K562 (cell line): ENCODE results near the gene MAP3K19. TPM values are rescaled to one million over a fixed set of nuclear protein-coding genes. Genes with fewer than 3 reads are reported as not detected.
A peak's percentile ranks its signal among the peaks of the same experiment; 100 is the strongest.

Source experiments
- ATAC-seq: fragments of 200-7000 bp; cut with Tn5 transposase; 3 replicates; pipeline ENCODE4 v1.9.1; 2020; ENCODE audit warnings: moderate library complexity
- BruUV-seq: library from RNA; stranded (reverse); fragments of 400-500 nt; replicated peaks from 2 replicates; lab custom pipeline; 2021; lab: Mats Ljungman, UMichigan
- CTCF ChIA-PET: fragments of 300-600 bp; formaldehyde crosslinking; extraction: SDS; loops from one replicate; lab custom pipeline; 2021; ENCODE audit warnings: low intra/inter-chr PET ratio; lab: Yijun Ruan, JAX
- POLR2A ChIA-PET: fragments of 300-600, 350-650 bp; sonication (Branson Sonifier 250); formaldehyde crosslinking; extraction: SDS; loops from one replicate; lab custom pipeline; 2021; ENCODE audit warnings: antibody characterized with exemption, inconsistent platforms; lab: Yijun Ruan, JAX
- DNase-seq, 4 experiments: peaks; one replicate each; pipeline versions ENCODE4 v3.0.0 to v3.0.0-alpha.2; 2011 to 2018; ENCODE audit warnings: low spot score in 3 of 4, mixed read lengths in 3 of 4; ENCODE audit errors: extremely low read depth in 1 of 4
- FAIRE-seq: peaks from 2 replicates; lab custom pipeline; 2011; peaks lifted over from hg19 to GRCh38; lab: Jason Lieb, UNC
- H2AFZ ChIP-seq: 2 replicates; pipeline ENCODE4 v1.6.0; 2011; ENCODE audit warnings: low read depth, low read length, control low read depth, inconsistent platforms
- H3K27ac ChIP-seq: fragments of 200-600 bp; 3 replicates; pipeline ENCODE4 v1.8.0; 2011; ENCODE audit warnings: low read depth, mild to moderate bottlenecking, control low read depth, inconsistent platforms, low read length, moderate library complexity, mixed read lengths; ENCODE audit errors: extremely low read depth
- H3K27me3 ChIP-seq, 2 experiments: fragments of 300-600 bp in 1 of 2; 2 replicates in 1 of 2; 3 replicates in 1 of 2; pipeline versions ENCODE4 v1.6.0 to v1.8.0; 2011; ENCODE audit warnings: inconsistent platforms in 2 of 2, low read length in 2 of 2, mild to moderate bottlenecking in 1 of 2, mixed read lengths in 1 of 2, moderate library complexity in 1 of 2; ENCODE audit not compliant: control insufficient read depth in 2 of 2, insufficient read depth in 2 of 2
- H3K36me3 ChIP-seq: fragments of 300-600 bp; 3 replicates; pipeline ENCODE4 v1.8.0; 2011; ENCODE audit warnings: mild to moderate bottlenecking, low read length, inconsistent platforms; ENCODE audit not compliant: control insufficient read depth, insufficient read depth
- H3K4me1 ChIP-seq, 2 experiments: fragments of 200-600 bp in 1 of 2; replicated peaks in 1 of 2; 2 replicates in 1 of 2; 3 replicates in 1 of 2; pipeline versions ENCODE4 v1.5.1 to v1.8.0; 2011; ENCODE audit warnings: inconsistent platforms in 2 of 2, low read length in 2 of 2, mild to moderate bottlenecking in 1 of 2, mixed read lengths in 1 of 2, moderate library complexity in 1 of 2; ENCODE audit not compliant: control insufficient read depth in 2 of 2, insufficient read depth in 2 of 2
- H3K4me2 ChIP-seq: 2 replicates; pipeline ENCODE4 v1.6.1; 2011; ENCODE audit warnings: low read length, control low read depth, inconsistent platforms, mixed read lengths; ENCODE audit not compliant: insufficient read depth
- H3K4me3 ChIP-seq: fragments of 200-600 bp; sonication (generic), shearing (Covaris generic); 2 replicates; pipeline ENCODE4 v1.5.1; 2016; ENCODE audit warnings: control low read depth, inconsistent platforms
- H3K79me2 ChIP-seq: fragments of 200-600 bp; 3 replicates; pipeline ENCODE4 v1.8.0; 2011; ENCODE audit warnings: low read length, inconsistent platforms; ENCODE audit not compliant: control insufficient read depth, insufficient read depth
- H3K9ac ChIP-seq, 2 experiments: 2 replicates each; pipeline versions ENCODE4 v1.6.0 to v1.6.1; 2011; ENCODE audit warnings: low read depth in 2 of 2, low read length in 2 of 2, control low read depth in 1 of 2, inconsistent platforms in 1 of 2, mild to moderate bottlenecking in 1 of 2, mixed read lengths in 1 of 2; ENCODE audit not compliant: insufficient read depth in 1 of 2
- H3K9me1 ChIP-seq: one replicate; pipeline ENCODE4 v1.6.0; 2011; ENCODE audit warnings: inconsistent platforms, mild to moderate bottlenecking, low read length, moderate library complexity; ENCODE audit not compliant: control insufficient read depth, insufficient read depth
- H3K9me3 ChIP-seq: replicated peaks from 2 replicates; pipeline ENCODE4 v1.5.1; 2011; ENCODE audit warnings: low read depth, low read length, inconsistent platforms; ENCODE audit not compliant: control insufficient read depth, insufficient read depth
- H4K20me1 ChIP-seq: replicated peaks from 2 replicates; pipeline ENCODE4 v1.6.1; 2011; ENCODE audit warnings: low read length, inconsistent platforms, mixed read lengths; ENCODE audit not compliant: control insufficient read depth, insufficient read depth
- ARNT ChIP-seq, 2 experiments: fragments of 450-650 bp; IDR thresholded peaks; 2 replicates each; pipeline ENCODE4 v1.6.1; 2016; ENCODE audit warnings: mild to moderate bottlenecking in 1 of 2
- HEY1 ChIP-seq: fragments of 250-450 bp; sonication (Bioruptor Pico); IDR thresholded peaks from 2 replicates; pipeline ENCODE4 v1.5.0; 2020; ENCODE audit warnings: mild to moderate bottlenecking, moderate library complexity, borderline replicate concordance
- ILK ChIP-seq: fragments of 450-650 bp; IDR thresholded peaks from 2 replicates; pipeline ENCODE4 v1.6.1; 2016; ENCODE audit warnings: missing genetic modification characterization, low read depth, mild to moderate bottlenecking, missing compliant biosample characterization, moderate library complexity, borderline replicate concordance
- MAFG ChIP-seq: fragments of 450-650 bp; conservative IDR thresholded peaks from 2 replicates; pipeline ENCODE4 v1.6.1; 2016; ENCODE audit warnings: missing genetic modification characterization, missing compliant biosample characterization
- MAFK ChIP-seq: IDR thresholded peaks from 2 replicates; pipeline ENCODE4 v1.6.1; 2011; ENCODE audit warnings: low read length, improper control_type of control experiment
- NR2F6 ChIP-seq: fragments of 450-650 bp; formaldehyde crosslinking; IDR thresholded peaks from 2 replicates; pipeline ENCODE4 v1.4.0; 2020; ENCODE audit warnings: mild to moderate bottlenecking
- RNF219 ChIP-seq: fragments of 250-450 bp; sonication (Bioruptor Pico); IDR thresholded peaks from 2 replicates; pipeline ENCODE4 v1.5.0; 2022; ENCODE audit warnings: mild to moderate bottlenecking
- SRSF7 ChIP-seq: fragments of 200-400 bp; formaldehyde crosslinking; optimal IDR thresholded peaks from 2 replicates; pipeline ENCODE3; 2017; ENCODE audit warnings: mild to moderate bottlenecking, low read depth, low read length
- TARDBP ChIP-seq: fragments of 450-650 bp; IDR thresholded peaks from 2 replicates; pipeline ENCODE4 v1.6.1; 2016
- TCF7 ChIP-seq: sonication (generic); IDR thresholded peaks from 2 replicates; pipeline ENCODE4 v1.6.1; 2016; ENCODE audit warnings: antibody characterized with exemption, borderline replicate concordance
- ZFPM2 ChIP-seq: fragments of 250-450 bp; sonication (Bioruptor Pico); IDR thresholded peaks from 2 replicates; pipeline ENCODE4 v1.5.1; 2022; ENCODE audit warnings: mild to moderate bottlenecking
- ZNF830 ChIP-seq: fragments of 250-450 bp; sonication (Bioruptor Pico); IDR thresholded peaks from 2 replicates; pipeline ENCODE4 v1.5.0; 2021; ENCODE audit warnings: mild to moderate bottlenecking
- ZSCAN32 ChIP-seq: fragments of 450-650 bp; formaldehyde crosslinking; IDR thresholded peaks from 2 replicates; pipeline ENCODE4 v1.4.0; 2020; ENCODE audit warnings: mild to moderate bottlenecking, moderate library complexity
- WGBS: fragments of 100-300 bp; shearing (Covaris generic); methylation state at CpG from one replicate; pipeline ENCODE4 v1.1.6; 2016; ENCODE audit warnings: low coverage, mixed read lengths; ENCODE audit not compliant: insufficient coverage; ENCODE audit errors: missing lambda C conversion rate; 5-methylcytosine and 5-hydroxymethylcytosine counted together
- in situ Hi-C: fragments of 300-500 bp; cut with MboI; formaldehyde crosslinking; loops from 4 replicates; pipeline ENCODE4 v1.15.0; 2018; ENCODE audit warnings: inconsistent platforms, mixed read lengths
- intact Hi-C: fragments of 100-400 bp; cut with micrococcal nuclease; formaldehyde crosslinking; loops from 2 replicates; pipeline ENCODE4 v1.14.2; 2022
- polyA plus RNA-seq, 8 experiments: library from polyadenylated mRNA; depleted of rRNA in 4 of 8; stranded (reverse) in 5 of 8; unstranded in 3 of 8; fragments of >200 nt; fragmentation: Nextera tagmentation in 2 of 8; fragmentation: Illumina TruSeq in 1 of 8; extraction: Ambion mirVana in 2 of 8; extraction: Trizol in 1 of 8; gene quantifications; 2 replicates each; pipeline versions ENCODE4 v1.2.1 to v1.2.3, GENCODE V29; 2011 to 2014; ENCODE audit warnings: inconsistent platforms in 1 of 8, missing spikeins in 1 of 8
- total RNA-seq, 7 experiments: library from RNA; depleted of rRNA in 6 of 7; stranded (reverse); fragments of >200 nt in 6 of 7; fragmentation: Illumina TruSeq in 2 of 7; extraction: Trizol in 2 of 7; gene quantifications; 2 replicates each; pipeline versions ENCODE4 v1.2.1 to v1.2.3, GENCODE V29; 2011 to 2021; ENCODE audit warnings: low replicate concordance in 1 of 7
- TF ChIP-seq, protein P1 (sequence below): fragments of 250-450 bp; sonication (Bioruptor Pico); IDR thresholded peaks from 2 replicates; pipeline ENCODE4 v1.8.0; 2021; ENCODE audit warnings: moderate library complexity, mild to moderate bottlenecking, inconsistent platforms
- TF ChIP-seq, protein P2 (sequence below), 2 experiments: fragments of 450-650 bp; conservative IDR thresholded peaks; 2 replicates each; pipeline ENCODE4 v1.6.1; 2017; ENCODE audit warnings: mild to moderate bottlenecking in 2 of 2, moderate library complexity in 2 of 2
- TF ChIP-seq, protein P3 (sequence below), 2 experiments: IDR thresholded peaks; 2 replicates each; pipeline ENCODE4 v1.6.1; 2011; ENCODE audit warnings: borderline replicate concordance in 1 of 2, control low read depth in 1 of 2, low read depth in 1 of 2, low read length in 1 of 2, mild to moderate bottlenecking in 1 of 2, mixed read lengths in 1 of 2, moderate library complexity in 1 of 2; ENCODE audit not compliant: insufficient read depth in 1 of 2, insufficient read length in 1 of 2, poor library complexity in 1 of 2, severe bottlenecking in 1 of 2; ENCODE audit errors: extremely low read depth in 1 of 2
- TF ChIP-seq, protein P4 (sequence below): fragments of 450-650 bp; IDR thresholded peaks from 2 replicates; pipeline ENCODE4 v1.6.1; 2017; ENCODE audit warnings: mild to moderate bottlenecking, moderate library complexity

The MAP3K19 gene
- total and polyA plus RNA-seq, 9 of the 15 experiments (the other 6 are each of a cell fraction or from before 2014, with no cell fraction given), result 0.29 TPM; not detected in 8

DNA sequence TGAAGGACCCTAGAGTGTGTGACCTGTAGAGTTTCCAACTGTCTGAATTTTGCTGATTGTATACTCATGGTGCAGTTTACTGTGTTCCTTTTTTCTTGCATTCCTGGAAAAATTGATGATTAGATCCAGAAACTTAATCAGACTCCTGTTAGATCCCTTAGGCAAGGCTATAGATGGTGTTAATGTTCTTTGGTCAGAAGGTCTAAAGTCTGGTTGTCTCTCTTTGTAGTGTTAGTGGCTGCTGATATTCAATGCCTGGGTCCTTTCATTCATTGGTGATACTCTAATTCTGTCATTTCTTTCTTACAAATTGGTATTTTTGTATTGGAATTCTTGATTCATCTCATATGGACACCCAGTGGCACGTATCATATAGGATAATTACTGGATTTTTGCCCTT lies 122.3 kb downstream of the MAP3K19 start:
- 82% methylated on average over 1 of the region's 1 CpG for WGBS
- TF ChIP-seq ZNF830 (CRISPR knock-in tag), result no peak
- TF ChIP-seq ARNT (IDR thresholded peaks at IDR 0.05), result no peak
- TF ChIP-seq, protein P1, sequence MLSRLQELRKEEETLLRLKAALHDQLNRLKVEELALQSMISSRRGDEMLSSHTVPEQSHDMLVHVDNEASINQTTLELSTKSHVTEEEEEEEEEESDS (CRISPR knock-in tag), result no peak
- TF ChIP-seq, protein P2, sequence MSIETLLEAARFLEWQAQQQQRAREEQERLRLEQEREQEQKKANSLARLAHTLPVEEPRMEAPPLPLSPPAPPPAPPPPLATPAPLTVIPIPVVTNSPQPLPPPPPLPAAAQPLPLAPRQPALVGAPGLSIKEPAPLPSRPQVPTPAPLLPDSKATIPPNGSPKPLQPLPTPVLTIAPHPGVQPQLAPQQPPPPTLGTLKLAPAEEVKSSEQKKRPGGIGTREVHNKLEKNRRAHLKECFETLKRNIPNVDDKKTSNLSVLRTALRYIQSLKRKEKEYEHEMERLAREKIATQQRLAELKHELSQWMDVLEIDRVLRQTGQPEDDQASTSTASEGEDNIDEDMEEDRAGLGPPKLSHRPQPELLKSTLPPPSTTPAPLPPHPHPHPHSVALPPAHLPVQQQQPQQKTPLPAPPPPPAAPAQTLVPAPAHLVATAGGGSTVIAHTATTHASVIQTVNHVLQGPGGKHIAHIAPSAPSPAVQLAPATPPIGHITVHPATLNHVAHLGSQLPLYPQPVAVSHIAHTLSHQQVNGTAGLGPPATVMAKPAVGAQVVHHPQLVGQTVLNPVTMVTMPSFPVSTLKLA (conservative IDR thresholded peaks at IDR 0.05), result no peak
- TF ChIP-seq RNF219 (CRISPR knock-in tag), result no peak
- no peak for TF ChIP-seq ZFPM2 (CRISPR knock-in tag)
- TF ChIP-seq TCF7, result no peak
- no peak for TF ChIP-seq SRSF7
- TF ChIP-seq, protein P3, sequence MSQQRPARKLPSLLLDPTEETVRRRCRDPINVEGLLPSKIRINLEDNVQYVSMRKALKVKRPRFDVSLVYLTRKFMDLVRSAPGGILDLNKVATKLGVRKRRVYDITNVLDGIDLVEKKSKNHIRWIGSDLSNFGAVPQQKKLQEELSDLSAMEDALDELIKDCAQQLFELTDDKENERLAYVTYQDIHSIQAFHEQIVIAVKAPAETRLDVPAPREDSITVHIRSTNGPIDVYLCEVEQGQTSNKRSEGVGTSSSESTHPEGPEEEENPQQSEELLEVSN (IDR thresholded peaks at IDR 0.05; ENCODE audit: borderline replicate concordance in 1 of 2, extremely low read depth in 1 of 2, insufficient read depth in 1 of 2, insufficient read length in 1 of 2, low read depth in 1 of 2, low read length in 1 of 2, poor library complexity in 1 of 2, severe bottlenecking in 1 of 2), result no peak
- TF ChIP-seq HEY1, result no peak
- TF ChIP-seq MAFG (tag), result no peak
- TF ChIP-seq, protein P4, sequence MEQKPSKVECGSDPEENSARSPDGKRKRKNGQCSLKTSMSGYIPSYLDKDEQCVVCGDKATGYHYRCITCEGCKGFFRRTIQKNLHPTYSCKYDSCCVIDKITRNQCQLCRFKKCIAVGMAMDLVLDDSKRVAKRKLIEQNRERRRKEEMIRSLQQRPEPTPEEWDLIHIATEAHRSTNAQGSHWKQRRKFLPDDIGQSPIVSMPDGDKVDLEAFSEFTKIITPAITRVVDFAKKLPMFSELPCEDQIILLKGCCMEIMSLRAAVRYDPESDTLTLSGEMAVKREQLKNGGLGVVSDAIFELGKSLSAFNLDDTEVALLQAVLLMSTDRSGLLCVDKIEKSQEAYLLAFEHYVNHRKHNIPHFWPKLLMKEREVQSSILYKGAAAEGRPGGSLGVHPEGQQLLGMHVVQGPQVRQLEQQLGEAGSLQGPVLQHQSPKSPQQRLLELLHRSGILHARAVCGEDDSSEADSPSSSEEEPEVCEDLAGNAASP, result no peak
- no peak for TF ChIP-seq TARDBP
- TF ChIP-seq NR2F6 (CRISPR knock-in tag), result no peak
- TF ChIP-seq MAFK, result no peak
- TF ChIP-seq ZSCAN32 (CRISPR knock-in tag), result no peak
- TF ChIP-seq ILK (tag), result no peak

More for the DNA sequence above, 122.3 kb downstream of the MAP3K19 start:
- ChIA-PET POLR2A (no interaction called here), CTCF (no interaction called here)
- ATAC-seq (peak; percentile 8; the same call in 1 of the 3 replicates), DNase-seq (no peak), FAIRE-seq (no peak)
- intact Hi-C loops (no loop called here), in situ Hi-C loops (no loop called here)
- H3K9me3 ChIP-seq, result no peaks in the 10 kb centered on the region
- no peak overlapping the region for H3K4me3 ChIP-seq
- H2AFZ ChIP-seq, result no peak overlapping the region
- H3K27me3 ChIP-seq, result no peaks in the 10 kb centered on the region
- H3K4me1 ChIP-seq, result peaks cover 0 to 10% of the 10 kb centered on the region in 2 experiments; a peak in 4 of 5 replicates
- H3K4me2 ChIP-seq, result no peak overlapping the region
- BruUV-seq, result no TSS peak
- H3K79me2 ChIP-seq, result peaks cover 100% of the 10 kb centered on the region
- H4K20me1 ChIP-seq, result peaks cover 32% of the 10 kb centered on the region
- peaks cover 72% of the 10 kb centered on the region; the same call in 2 of the 3 replicates for H3K36me3 ChIP-seq
- H3K27ac ChIP-seq, result no peak overlapping the region
- H3K9ac ChIP-seq, result no peak overlapping the region
- no peaks in the 10 kb centered on the region for H3K9me1 ChIP-seq
